HT-29 (cell line): ENCODE measurements around the gene RNF113B. TPM values are rescaled to one million over a fixed set of nuclear protein-coding genes. Genes with fewer than 3 reads are reported as not detected.
A peak's percentile ranks its signal among the peaks of the same experiment; 100 is the strongest.

Experiments
- DNase-seq: peaks from one replicate; pipeline ENCODE4 v3.0.0-alpha.2; 2015; ENCODE audit warnings: low spot score
- total RNA-seq: library from RNA; depleted of rRNA; stranded (reverse); fragments of >200 nt; shearing (Covaris generic); gene quantifications from 2 replicates; pipeline ENCODE4 v1.2.3, GENCODE V29; 2014

The RNF113B gene
- total RNA-seq, 1 experiment from 2014 or later: not detected

GRCh38 chr13:98175043-98175442 is 2.0 kb downstream of the RNF113B start:
- DNase-seq: no peak

DNA sequence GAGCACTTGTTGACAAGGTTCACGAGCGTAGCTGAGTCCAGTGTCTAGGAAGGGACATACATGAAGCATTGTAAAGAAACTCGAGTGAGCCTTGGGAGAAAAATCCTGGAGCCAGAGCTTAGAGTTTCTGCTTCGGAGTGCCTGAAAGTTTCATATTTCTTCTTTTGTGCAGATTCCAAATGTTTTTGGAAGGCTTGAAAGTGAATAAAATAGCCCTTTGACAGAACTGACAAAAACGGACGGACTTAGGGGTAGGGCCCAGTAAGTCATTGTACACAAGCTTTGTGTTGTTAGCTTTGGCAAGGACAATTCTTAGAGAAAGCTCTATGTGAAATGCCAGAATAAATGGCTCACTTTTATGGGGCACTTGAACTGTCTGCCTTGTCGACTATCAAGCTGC is 2.8 kb downstream of the RNF113B start:
- DNase-seq: no peak

DNA sequence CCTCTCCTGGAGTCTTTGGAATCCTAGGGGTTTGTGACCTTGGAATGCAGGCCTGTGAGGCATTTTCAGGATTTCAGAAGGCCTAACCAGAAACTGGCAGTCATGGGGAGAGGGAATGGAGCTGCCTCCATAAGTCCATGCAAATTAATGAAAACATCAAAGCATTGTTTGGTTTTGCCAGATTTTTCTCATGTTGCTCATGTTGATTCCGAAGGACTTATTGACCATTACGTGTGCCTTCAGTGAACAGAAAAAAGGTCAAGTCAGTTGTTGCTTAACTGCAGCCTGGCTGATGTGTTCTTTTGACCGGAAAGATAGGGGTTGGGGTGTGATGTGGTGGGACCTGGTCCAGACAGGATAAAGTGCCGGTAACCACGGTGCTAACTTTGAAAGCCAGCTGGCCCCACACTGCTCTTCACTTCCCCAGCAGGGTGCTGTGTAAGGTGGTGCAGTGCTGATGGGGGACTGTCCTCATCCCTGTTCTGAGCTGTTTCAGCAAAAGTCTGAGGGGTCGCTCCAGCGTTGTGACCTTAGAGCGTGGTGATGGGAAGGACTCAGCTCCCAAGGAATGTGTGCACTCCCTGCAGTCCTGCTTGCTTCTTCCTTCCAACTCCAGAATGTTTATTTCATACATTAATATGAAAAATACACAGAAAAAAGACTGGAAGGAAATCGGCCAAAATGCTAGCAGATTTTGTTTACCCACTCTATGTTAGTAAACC is 3.5 kb downstream of the RNF113B start:
- DNase-seq: no peak

DNA sequence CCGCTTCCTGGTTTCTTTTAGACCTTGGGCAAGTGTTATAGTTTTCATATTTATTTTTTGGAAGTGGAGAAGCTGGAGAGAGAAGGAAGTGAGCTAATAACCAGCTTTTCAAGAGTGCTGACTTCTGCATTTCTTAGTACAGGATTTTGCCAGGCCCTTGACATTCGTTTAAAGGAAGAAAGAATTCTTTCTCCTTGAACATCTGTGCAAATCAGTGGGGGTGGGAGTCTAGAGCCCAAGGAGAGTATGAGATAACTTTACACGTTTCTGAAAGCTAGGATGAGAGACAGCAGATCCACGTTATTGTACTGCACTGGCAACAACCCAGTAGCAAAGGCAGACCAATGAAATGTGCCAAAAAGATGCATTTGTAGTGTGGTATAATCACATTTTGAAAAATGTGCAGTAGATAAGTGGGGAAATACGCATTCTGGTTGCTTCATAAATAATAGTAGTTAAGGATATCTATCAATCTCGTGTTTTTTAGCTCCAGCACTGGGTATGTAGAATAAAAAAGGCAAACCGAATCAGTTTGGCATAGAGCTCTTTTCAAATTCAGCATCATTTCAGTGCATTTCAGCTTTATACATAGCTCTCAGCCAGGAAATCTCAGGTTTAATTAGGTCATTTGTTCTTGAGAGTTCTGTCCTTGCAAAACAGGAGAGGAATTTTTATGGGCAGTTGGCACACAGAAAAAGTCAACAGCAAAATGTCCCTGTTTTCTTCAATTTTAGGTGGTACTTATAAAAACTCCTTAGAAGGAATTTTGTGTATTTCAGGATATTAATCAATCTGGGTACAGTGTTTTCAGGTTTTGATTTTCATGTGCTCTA is 4.3 kb downstream of the RNF113B start:
- DNase-seq: no peak

GRCh38 chr13:98171900-98172589 is 5.0 kb downstream of the RNF113B start:
- DNase-seq: no peak

GRCh38 chr13:98169331-98169730 is 7.7 kb downstream of the RNF113B start:
- DNase-seq: no peak

- DNase-seq: no peak
These were observed 14.1 kb downstream of the RNF113B start for GRCh38 chr13:98162935-98163334.

GRCh38 chr13:98158172-98158899 is 18.7 kb downstream of the RNF113B start:
- no peak for DNase-seq

GRCh38 chr13:98157609-98158008 is 19.5 kb downstream of the RNF113B start:
- no peak for DNase-seq

DNA sequence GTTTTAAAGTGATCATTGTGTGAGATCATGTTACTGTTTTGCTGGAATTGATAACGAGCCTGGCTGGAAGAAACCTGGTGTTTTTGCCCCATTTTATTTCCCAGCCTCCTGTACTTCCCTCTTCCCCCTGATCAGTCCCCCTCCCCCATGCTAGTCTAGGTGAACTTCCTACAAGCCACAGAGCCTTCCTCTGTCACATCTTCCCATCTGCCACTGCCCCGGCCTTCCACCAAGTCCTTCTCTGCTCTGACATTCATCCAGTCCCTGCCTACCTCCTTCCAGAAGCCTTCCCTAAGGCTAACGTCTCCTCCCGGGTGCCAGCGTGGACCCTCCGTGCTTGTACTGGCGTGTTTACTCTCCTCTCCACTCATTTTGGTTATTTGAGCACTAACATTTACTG is 19.9 kb downstream of the RNF113B start:
- no peak for DNase-seq

GRCh38 chr13:98156259-98156658 is 20.8 kb downstream of the RNF113B start:
- no peak for DNase-seq

- no peak for DNase-seq
These were observed 21.5 kb downstream of the RNF113B start for GRCh38 chr13:98155475-98156109.

DNA sequence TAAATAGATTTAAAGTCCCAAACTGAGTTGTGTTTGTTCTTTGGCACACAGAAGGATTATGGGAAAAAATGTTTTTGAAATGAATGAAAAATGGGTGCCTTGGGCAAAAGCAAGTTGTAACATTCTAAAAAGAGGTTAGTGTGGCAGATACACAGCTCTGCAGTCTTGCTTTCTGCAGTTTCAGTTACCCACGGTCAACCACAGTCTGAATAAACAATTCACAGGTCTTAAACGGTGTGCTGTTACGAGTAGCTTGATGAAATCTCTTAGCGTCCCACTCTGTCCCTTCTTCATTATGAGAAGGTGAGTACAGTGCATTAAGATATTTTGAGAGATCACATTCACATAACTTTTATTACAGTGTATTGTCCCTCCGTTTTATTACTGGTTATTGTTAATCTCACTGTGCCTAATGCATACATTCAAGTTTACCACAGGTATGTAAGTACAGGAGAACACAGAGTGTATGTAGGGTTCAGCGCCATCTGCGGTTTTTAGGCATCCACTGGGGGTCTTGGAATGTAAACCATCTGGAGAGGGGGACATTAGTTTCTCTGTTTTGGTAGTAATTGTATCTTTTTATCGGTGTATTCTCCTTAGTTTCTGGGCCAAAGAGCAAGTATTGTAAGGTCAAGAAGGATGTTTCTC is 26.1 kb downstream of the RNF113B start:
- DNase-seq: no peak

DNA sequence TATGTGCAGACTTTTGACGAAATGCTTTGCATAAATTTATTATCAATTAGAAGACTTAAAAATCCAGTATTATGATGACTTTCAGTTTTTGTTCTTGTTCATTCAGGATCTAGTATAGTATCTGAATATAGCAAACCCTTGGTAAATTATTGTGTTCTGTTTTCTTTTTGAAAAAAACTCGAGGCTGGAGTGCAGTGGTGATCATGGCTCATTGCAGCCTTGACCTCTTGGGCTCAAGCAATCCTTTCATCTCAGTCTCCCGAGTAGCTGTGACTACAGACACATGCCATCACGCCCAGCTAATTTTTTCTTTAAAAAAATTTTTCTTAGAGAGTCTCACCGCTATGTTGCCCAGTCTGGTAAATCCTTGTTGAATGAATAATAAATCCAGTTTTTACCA is 29.5 kb downstream of the RNF113B start:
- DNase-seq: no peak

DNA sequence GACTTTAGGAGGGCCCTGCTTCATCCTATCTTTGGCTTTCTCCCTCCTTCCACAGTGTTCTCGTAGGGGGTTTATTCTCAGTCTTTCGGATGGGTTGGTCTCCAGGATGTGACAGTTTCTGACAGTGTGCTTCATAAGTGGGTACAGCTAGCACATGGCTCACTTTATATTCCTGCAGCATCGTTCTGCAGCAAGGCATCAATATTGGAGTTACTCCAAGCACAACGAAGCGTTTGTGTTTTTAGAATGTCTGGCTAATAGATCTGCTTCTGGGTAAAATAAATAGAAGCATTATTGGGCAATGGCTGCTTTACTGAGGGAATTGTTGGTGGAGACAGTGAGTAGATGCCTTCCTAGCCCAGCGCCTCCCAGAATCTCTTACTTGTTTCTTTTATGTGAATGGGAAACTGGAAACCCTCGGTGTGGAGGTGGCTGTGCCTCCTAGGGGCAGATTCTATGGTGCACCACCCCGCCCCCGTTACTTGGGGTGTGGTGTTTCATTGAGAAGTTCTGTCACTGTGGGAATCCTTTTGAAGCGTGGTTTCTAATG is 32.2 kb downstream of the RNF113B start:
- peak; percentile 81 for DNase-seq

DNA sequence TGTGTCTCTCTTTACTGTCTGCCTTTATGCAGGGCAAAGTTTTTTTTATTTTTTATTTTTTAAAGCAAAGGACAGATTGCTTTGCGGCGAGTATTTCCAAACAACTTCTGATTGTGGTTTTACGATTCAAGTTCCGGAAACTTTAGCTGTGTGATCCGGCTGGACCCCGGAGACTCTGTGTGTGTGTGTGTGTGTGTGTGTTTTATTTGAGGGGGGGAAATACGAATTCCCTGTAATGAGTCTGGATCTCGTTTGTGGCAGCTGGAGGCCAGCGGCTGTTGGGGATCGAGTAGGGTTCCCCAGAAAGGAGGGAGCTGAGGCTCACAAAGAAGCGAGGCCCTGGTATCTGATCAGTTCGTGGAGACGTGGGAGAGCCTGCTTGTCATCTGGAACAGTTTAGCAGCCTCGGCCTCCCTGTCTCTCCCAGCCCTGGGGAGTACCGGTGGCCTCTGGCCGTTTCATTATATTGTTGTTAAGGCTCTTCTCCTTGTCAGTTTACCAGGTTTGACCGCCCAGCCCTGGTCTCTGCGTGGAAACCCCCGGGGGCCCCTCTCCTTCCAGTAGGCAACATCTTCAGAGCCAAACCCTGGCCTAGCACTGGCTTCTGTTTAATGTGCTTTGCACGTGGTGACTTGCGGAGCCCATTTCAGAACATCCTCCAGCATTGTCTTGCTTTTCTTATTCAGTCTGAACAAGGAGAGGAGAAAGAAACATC is 32.9 kb downstream of the RNF113B start:
- peak; percentile 65 for DNase-seq

- peak; percentile 50 for DNase-seq
These were observed 33.5 kb downstream of the RNF113B start for GRCh38 chr13:98143601-98144026.

GRCh38 chr13:98143157-98143553 is 33.9 kb downstream of the RNF113B start:
- no peak for DNase-seq

- DNase-seq: peak; percentile 97
These were observed 34.5 kb downstream of the RNF113B start, which contains the start of gene FARP1 for GRCh38 chr13:98142380-98143156. Gene FARP1 (plus strand): TSS chr13:98143094. CDS start chr13:98213243, 70,149 bp downstream.
